Activated naive CD4-positive, alpha-beta T cell treated with anti-CD3 and anti-CD28 coated beads, Interleukin-2, amount 50 U/mL, for 72 hours (primary cell): ENCODE measurements around the gene CYP2E1. TPM values are rescaled to one million over a fixed set of nuclear protein-coding genes. Genes with fewer than 3 reads are reported as not detected.
"Not testable (repeated sequence)": the region's sequence is repeated elsewhere in the genome, so short reads cannot be mapped to it uniquely, and the experiment has no call there.

Source experiments
- ATAC-seq, 2 donors: fragments of 150-1000 bp; cut with Tn5 transposase; 2 replicates each; pipeline ENCODE4 v1.10.0; 2021; ENCODE audit warnings: mild to moderate bottlenecking in 2 of 2, moderate library complexity in 2 of 2
- DNase-seq, 2 donors: peaks; one replicate each; pipeline ENCODE4 v3.0.0; 2021 to 2022; ENCODE audit warnings: low spot score in 2 of 2
- H3K27ac Mint-ChIP-seq, 2 donors: one replicate each; pipeline ENCODE4 v1.8.0; 2022; ENCODE audit warnings: mild to moderate bottlenecking in 2 of 2, mixed read lengths in 2 of 2
- H3K36me3 Mint-ChIP-seq, 2 donors: one replicate each; pipeline ENCODE4 v1.8.0; 2022; ENCODE audit warnings: mixed read lengths in 2 of 2
- H3K9me3 Mint-ChIP-seq, 2 donors: one replicate each; pipeline ENCODE4 v1.8.0; 2022; ENCODE audit warnings: mixed read lengths in 2 of 2
- total RNA-seq, 2 donors: library from RNA; stranded (reverse); gene quantifications; one replicate each; pipeline ENCODE4 v1.2.3, GENCODE V29; 2022

CYP2E1 gene
- total RNA-seq, 2 donors from 2014 or later = 0.32 to 0.99 TPM

DNA sequence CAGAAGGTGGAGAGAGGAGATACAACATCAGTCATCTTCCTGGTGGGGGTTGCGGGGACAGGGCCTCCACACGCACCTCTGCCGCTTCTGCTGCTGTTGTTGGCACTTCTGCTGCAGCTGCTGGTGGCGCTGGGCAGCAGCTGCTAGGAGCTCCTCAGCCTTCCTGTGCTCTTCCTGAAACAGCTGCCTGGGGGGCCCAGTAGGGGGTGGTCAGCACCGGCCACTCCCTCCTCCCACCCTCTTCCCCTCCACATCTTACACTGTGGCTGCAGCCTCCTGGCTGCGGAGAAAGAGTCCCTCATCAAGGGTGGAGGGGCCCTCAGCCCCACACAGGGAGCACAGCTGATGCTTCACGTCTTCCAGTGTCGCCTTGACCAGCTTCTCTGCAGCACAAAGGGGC lies 28.4 kb downstream of the CYP2E1 start:
- ATAC-seq = no peak
- no peaks in the 10 kb centered on the region for H3K9me3 Mint-ChIP-seq
- H3K36me3 Mint-ChIP-seq = no peaks in the 10 kb centered on the region
- DNase-seq = no peak
- H3K27ac Mint-ChIP-seq = no peak overlapping the region

GRCh38 chr10:133557381-133557780 lies 30.2 kb downstream of the CYP2E1 start:
- Mint-ChIP-seq H3K36me3 (no peaks in the 10 kb centered on the region), H3K27ac (no peak overlapping the region), H3K9me3 (no peaks in the 10 kb centered on the region)
- DNase-seq = no peak
- no peak for ATAC-seq

GRCh38 chr10:133559216-133559615 lies 32.1 kb downstream of the CYP2E1 start:
- no peaks in the 10 kb centered on the region for H3K9me3 Mint-ChIP-seq
- DNase-seq (no peak), ATAC-seq (no peak)
- H3K27ac Mint-ChIP-seq = no peak overlapping the region
- H3K36me3 Mint-ChIP-seq = no peaks in the 10 kb centered on the region

GRCh38 chr10:133564816-133565215 lies 37.7 kb downstream of the CYP2E1 start:
- DNase-seq = no peak
- no peak for ATAC-seq
- Mint-ChIP-seq H3K27ac (no peak overlapping the region), H3K9me3 (peaks cover 4% of the 10 kb centered on the region in 2 donors), H3K36me3 (peaks cover 0 to 4% of the 10 kb centered on the region in 2 donors)

GRCh38 chr10:133565441-133566294 lies 38.5 kb downstream of the CYP2E1 start, which contains the start of gene SYCE1:
Gene SYCE1, minus strand, starts transcription at chr10:133565583. Its CDS starts 54 bp downstream, at chr10:133565529.
- Mint-ChIP-seq H3K27ac (no peak within 1 kb of the TSS), H3K9me3 (peaks cover 4% of the 10 kb centered on the region in 2 donors), H3K36me3 (peaks cover 0 to 4% of the 10 kb centered on the region in 2 donors)
- DNase-seq = no peak
- no peak for ATAC-seq

- no peak for DNase-seq
- no peak for ATAC-seq
- Mint-ChIP-seq H3K36me3 (peaks cover 0 to 4% of the 10 kb centered on the region in 2 donors), H3K9me3 (peaks cover 4% of the 10 kb centered on the region in 2 donors), H3K27ac (no peak overlapping the region)
These were observed 40.0 kb downstream of the CYP2E1 start for GRCh38 chr10:133567119-133567518.

DNA sequence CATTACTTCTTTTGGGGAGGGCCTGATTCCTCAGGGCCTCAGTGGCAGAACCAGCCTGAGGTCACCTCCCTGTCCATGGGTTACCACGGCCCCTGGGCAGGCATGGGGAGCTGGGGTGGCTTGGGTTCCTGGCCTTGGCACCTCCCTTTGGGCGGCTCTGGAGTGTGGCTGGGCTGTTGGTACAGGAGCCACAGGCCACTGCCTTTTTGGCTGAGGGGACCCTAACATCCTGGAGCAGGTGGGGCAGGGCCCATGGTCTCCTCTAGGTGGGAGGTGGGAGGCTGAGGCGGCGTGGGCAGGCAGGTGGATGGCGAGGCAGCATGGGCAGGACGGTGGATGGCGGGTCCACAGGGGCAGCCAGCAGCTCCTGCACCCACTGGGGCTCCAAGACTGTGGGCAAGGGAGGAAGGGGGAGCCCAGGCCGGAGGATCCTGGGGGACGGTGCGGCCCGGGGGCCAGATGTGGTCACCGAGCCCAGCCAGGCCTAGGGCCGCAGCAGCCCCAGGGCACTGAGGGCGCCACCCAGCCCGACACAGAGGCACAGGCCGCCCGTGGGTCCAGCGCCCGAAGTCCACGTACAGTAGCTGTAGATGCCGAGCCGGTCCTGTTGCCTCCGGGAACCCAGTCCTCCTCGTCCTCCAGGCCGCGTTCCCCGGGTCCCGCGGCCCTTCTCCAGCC lies 40.6 kb downstream of the CYP2E1 start:
- DNase-seq (no peak), ATAC-seq (no peak)
- Mint-ChIP-seq H3K36me3 (peaks cover 0 to 4% of the 10 kb centered on the region in 2 donors), H3K27ac (no peak overlapping the region), H3K9me3 (peaks cover 4% of the 10 kb centered on the region in 2 donors)

DNA sequence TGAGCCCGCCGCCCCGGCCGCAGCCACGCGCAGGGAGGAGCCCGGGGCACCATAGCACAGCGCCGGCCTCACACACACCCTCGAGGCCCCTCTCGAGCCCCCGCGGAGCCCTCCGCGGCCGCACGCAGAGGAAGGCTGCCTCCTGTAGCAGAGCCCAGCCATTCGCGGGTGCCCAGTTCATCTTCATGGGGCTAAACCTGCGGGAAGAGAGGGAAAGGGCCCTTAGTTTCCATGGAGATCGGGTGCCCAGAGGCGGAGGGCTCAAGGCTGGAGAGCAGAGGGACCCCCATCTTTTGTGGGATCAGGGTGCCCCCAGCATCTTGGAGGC lies 41.1 kb downstream of the CYP2E1 start:
- H3K9me3 Mint-ChIP-seq = peaks cover 5 to 9% of the 10 kb centered on the region in 2 donors
- DNase-seq = no peak
- ATAC-seq = no peak
- peaks cover 2 to 4% of the 10 kb centered on the region in 2 donors for H3K36me3 Mint-ChIP-seq
- H3K27ac Mint-ChIP-seq = no peak overlapping the region

GRCh38 chr10:133568831-133569527 lies 41.8 kb downstream of the CYP2E1 start:
- not testable (repeated sequence) for H3K27ac Mint-ChIP-seq, DNase-seq, H3K36me3 Mint-ChIP-seq
- peak; percentile 45 to 53 for ATAC-seq
- H3K9me3 Mint-ChIP-seq = peaks cover 11 to 14% of the 10 kb centered on the region in 2 donors

GRCh38 chr10:133569801-133570200 lies 42.6 kb downstream of the CYP2E1 start:
- peak in 1 of 2 donors; percentile 13 for ATAC-seq
- H3K27ac Mint-ChIP-seq, DNase-seq, H3K36me3 Mint-ChIP-seq: not testable (repeated sequence)
- H3K9me3 Mint-ChIP-seq = peaks cover 11 to 14% of the 10 kb centered on the region in 2 donors

GRCh38 chr10:133572055-133572454 lies 44.9 kb downstream of the CYP2E1 start:
- peaks cover 8 to 11% of the 10 kb centered on the region in 2 donors for H3K9me3 Mint-ChIP-seq
- not testable (repeated sequence) for H3K36me3 Mint-ChIP-seq, DNase-seq, ATAC-seq, H3K27ac Mint-ChIP-seq

DNA sequence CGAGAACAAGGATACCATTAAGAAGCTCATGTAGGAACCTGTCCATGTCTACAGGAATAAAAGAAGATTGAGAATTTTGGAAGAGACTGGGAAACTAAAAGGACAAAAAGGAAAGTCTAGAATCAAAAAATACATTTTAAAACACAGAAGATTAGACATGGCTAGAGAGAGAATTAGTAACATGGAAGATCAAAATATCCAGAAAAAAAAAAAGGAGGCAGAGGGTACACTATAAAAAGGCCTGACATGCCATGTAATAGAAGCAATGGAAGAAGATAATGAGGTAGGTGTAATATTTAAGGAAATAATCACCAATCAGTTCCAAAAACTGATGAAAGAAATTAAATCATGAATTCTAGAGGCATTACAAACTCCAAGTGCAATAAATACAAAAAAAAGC lies 46.3 kb downstream of the CYP2E1 start:
- not testable (repeated sequence) for H3K27ac Mint-ChIP-seq, H3K36me3 Mint-ChIP-seq, ATAC-seq, DNase-seq
- peaks cover 8 to 11% of the 10 kb centered on the region in 2 donors for H3K9me3 Mint-ChIP-seq

GRCh38 chr10:133577037-133577436 lies 49.9 kb downstream of the CYP2E1 start:
- not testable (repeated sequence) for H3K27ac Mint-ChIP-seq, H3K36me3 Mint-ChIP-seq
- peaks cover 8 to 15% of the 10 kb centered on the region in 2 donors for H3K9me3 Mint-ChIP-seq

More at GRCh38 chr10:133577037-133577436, 49.9 kb downstream of the CYP2E1 start:
- not testable (repeated sequence) for ATAC-seq, DNase-seq

Other genes with a start within 250 kb of the CYP2E1 start
- 10 to 100 TPM; 47.9 to 53.3 TPM for gene TUBGCP2, start 218.5 kb upstream of the CYP2E1 start, total RNA-seq
- gene ZNF511, start 218.4 kb upstream of the CYP2E1 start, total RNA-seq = 10 to 100 TPM; 43.4 to 55.6 TPM
- gene CALY, start 190.5 kb upstream of the CYP2E1 start, total RNA-seq = not detected
- not detected for gene PRAP1, start 180.0 kb upstream of the CYP2E1 start, total RNA-seq
- gene FUOM, start 169.3 kb upstream of the CYP2E1 start, total RNA-seq = 10 to 100 TPM; 24.1 to 24.2 TPM
- gene ECHS1, start 154.0 kb upstream of the CYP2E1 start, total RNA-seq = 10 to 100 TPM; 58.5 to 86.0 TPM
- gene PAOX, start 148.1 kb upstream of the CYP2E1 start, total RNA-seq = 1 to 10 TPM; 3.9 to 5.6 TPM
- gene MTG1, start 133.2 kb upstream of the CYP2E1 start, total RNA-seq = 10 to 100 TPM; 39.8 to 65.0 TPM
- not detected for gene SPRN, start 102.7 kb upstream of the CYP2E1 start, total RNA-seq
- 1 to 10 TPM; 2.1 to 3.8 TPM for gene SCART1, start 73.4 kb upstream of the CYP2E1 start, total RNA-seq
- gene SYCE1, start 38.2 kb downstream of the CYP2E1 start, total RNA-seq = under 1 TPM in 1 of 2 donors, not detected in 1; 0.14 TPM
- under 1 TPM in 1 of 2 donors, not detected in 1; 0.32 TPM for gene FRG2B, start 99.4 kb downstream of the CYP2E1 start, total RNA-seq